OCI-LY3 (cell line): ENCODE data around the gene PLAC8L1.

Source experiments
- H2AFZ ChIP-seq: fragments of 200-600, 300-600 bp; shearing (Covaris generic); 2 replicates; pipeline ENCODE4 v1.6.0; 2014; ENCODE audit warnings: antibody characterized with exemption, low read depth, low read length
- H3K27ac ChIP-seq: fragments of 200-600, 300-600 bp; sonication (generic); 2 replicates; pipeline ENCODE4 v1.5.1; 2014; ENCODE audit warnings: mild to moderate bottlenecking, low read length, moderate library complexity, mixed read lengths
- H3K27me3 ChIP-seq: fragments of 200-600, 300-600 bp; sonication (generic); 2 replicates; pipeline ENCODE4 v1.6.1; 2014; ENCODE audit warnings: low read depth, low read length, mixed read lengths
- H3K36me3 ChIP-seq: fragments of 200-600, 300-600 bp; sonication (generic); replicated peaks from 2 replicates; pipeline ENCODE3; 2014; ENCODE audit warnings: low read depth, low read length, mixed read lengths
- H3K4me1 ChIP-seq: fragments of 300-600, 200-600 bp; sonication (generic); 2 replicates; pipeline ENCODE4 v1.6.1; 2014; ENCODE audit warnings: low read length, mixed read lengths
- H3K4me2 ChIP-seq: fragments of 200-600, 300-600 bp; sonication (generic); 2 replicates; pipeline ENCODE4 v1.6.1; 2014; ENCODE audit warnings: low read length, mixed read lengths
- H3K4me3 ChIP-seq: fragments of 300-600, 200-600 bp; sonication (generic); 2 replicates; pipeline ENCODE4 v1.5.1; 2014; ENCODE audit warnings: antibody characterized with exemption, mild to moderate bottlenecking, low read length, moderate library complexity
- H3K79me2 ChIP-seq: fragments of 300-600, 200-600 bp; shearing (Covaris generic); 2 replicates; pipeline ENCODE4 v1.6.1; 2014; ENCODE audit warnings: mild to moderate bottlenecking, low read length, mixed read lengths
- H3K9ac ChIP-seq: fragments of 300-600, 200-600 bp; shearing (Covaris generic); 2 replicates; pipeline ENCODE4 v1.6.0; 2014; ENCODE audit warnings: mild to moderate bottlenecking, low read length, moderate library complexity
- H3K9me3 ChIP-seq: fragments of 200-600, 300-600 bp; shearing (Covaris generic); 2 replicates; pipeline ENCODE4 v1.6.1; 2014; ENCODE audit warnings: low read length, mixed read lengths; ENCODE audit not compliant: insufficient read depth
- H4K20me1 ChIP-seq: fragments of 200-600, 300-600 bp; sonication (generic); 2 replicates; pipeline ENCODE4 v1.6.1; 2016; ENCODE audit warnings: low read length, mixed read lengths; ENCODE audit not compliant: insufficient read depth
- EZH2phosphoT487 ChIP-seq: fragments of 200-600 bp; shearing (Covaris generic); IDR thresholded peaks from 2 replicates; pipeline ENCODE4 v1.6.1; 2018; ENCODE audit warnings: antibody characterized with exemption, mixed run types, low read depth
- TF ChIP-seq, protein P1 (sequence below): fragments of 200-600, 300-600 bp; sonication (generic); IDR thresholded peaks from 2 replicates; pipeline ENCODE4 v1.5.1; 2014; ENCODE audit warnings: antibody characterized with exemption, low read length, low read depth

The PLAC8L1 gene

DNA sequence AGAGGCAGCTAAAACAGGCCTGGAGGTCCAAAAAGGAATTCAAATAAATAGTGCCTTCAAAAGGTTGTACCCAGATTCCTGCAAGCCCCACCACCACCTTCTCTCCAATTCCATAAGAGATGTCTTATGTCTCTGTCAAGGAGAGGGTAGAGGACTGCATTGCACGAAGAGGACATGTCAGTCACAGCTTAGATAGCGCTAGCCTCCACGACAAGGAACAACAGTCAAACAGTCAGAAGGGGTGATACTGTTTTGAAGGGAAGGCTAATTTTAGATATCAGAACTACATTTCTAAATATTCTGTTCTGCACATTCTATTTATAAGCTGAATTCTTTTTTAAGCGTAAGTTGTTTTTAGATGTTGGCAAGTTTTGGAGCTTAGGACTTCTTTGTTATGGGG lies 34.2 kb downstream of the PLAC8L1 start:
- no peaks in the 10 kb centered on the region for H3K79me2 ChIP-seq
- H3K27ac ChIP-seq: no peak overlapping the region
- H3K4me3 ChIP-seq: no peak overlapping the region
- H2AFZ ChIP-seq: no peak overlapping the region
- no peaks in the 10 kb centered on the region for H3K27me3 ChIP-seq
- H3K9me3 ChIP-seq: no peaks in the 10 kb centered on the region
- no peak for TF ChIP-seq EZH2phosphoT487
- TF ChIP-seq, protein P1, sequence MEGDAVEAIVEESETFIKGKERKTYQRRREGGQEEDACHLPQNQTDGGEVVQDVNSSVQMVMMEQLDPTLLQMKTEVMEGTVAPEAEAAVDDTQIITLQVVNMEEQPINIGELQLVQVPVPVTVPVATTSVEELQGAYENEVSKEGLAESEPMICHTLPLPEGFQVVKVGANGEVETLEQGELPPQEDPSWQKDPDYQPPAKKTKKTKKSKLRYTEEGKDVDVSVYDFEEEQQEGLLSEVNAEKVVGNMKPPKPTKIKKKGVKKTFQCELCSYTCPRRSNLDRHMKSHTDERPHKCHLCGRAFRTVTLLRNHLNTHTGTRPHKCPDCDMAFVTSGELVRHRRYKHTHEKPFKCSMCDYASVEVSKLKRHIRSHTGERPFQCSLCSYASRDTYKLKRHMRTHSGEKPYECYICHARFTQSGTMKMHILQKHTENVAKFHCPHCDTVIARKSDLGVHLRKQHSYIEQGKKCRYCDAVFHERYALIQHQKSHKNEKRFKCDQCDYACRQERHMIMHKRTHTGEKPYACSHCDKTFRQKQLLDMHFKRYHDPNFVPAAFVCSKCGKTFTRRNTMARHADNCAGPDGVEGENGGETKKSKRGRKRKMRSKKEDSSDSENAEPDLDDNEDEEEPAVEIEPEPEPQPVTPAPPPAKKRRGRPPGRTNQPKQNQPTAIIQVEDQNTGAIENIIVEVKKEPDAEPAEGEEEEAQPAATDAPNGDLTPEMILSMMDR: no peak
- no peak overlapping the region for H3K9ac ChIP-seq
- H3K4me1 ChIP-seq: 0 out of 2 replicates have a peak, but pooled peaks cover 5% of the 10 kb centered on the region
- H3K36me3 ChIP-seq: no peaks in the 10 kb centered on the region
- no peaks in the 10 kb centered on the region for H4K20me1 ChIP-seq
- no peak overlapping the region for H3K4me2 ChIP-seq

DNA sequence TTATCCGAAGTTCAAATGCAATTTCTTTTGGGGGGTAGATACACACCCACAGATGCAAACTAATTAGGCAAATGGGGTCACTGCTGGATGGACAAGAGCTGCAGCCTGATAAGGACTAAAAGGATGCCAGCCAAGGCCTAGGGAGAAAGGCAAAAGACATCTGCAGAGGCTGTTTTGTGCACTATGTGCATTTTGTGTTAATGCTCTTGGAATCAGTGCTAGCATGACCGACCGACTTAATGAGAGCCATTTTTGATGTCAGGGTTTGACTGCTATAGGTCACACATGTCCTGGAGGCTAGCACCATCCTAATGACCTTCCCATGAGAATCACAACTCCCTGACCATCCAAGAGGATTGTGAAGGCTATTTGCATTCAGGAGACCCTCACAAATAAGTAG lies 34.6 kb downstream of the PLAC8L1 start:
- Histone ChIP-seq H3K27me3 (no peaks in the 10 kb centered on the region), H3K79me2 (no peaks in the 10 kb centered on the region), H3K9ac (no peak overlapping the region), H3K36me3 (no peaks in the 10 kb centered on the region), H2AFZ (no peak overlapping the region), H3K27ac (no peak overlapping the region), H3K4me3 (no peak overlapping the region), H3K9me3 (no peaks in the 10 kb centered on the region), H3K4me1 (0 out of 2 replicates have a peak, but pooled peaks cover 5% of the 10 kb centered on the region), H3K4me2 (no peak overlapping the region), H4K20me1 (no peaks in the 10 kb centered on the region)
- no peak for TF ChIP-seq EZH2phosphoT487
- TF ChIP-seq, protein P1: no peak

GRCh38 chr5:146069780-146070099 lies 35.6 kb downstream of the PLAC8L1 start:
- Histone ChIP-seq H3K9ac (no peak overlapping the region), H3K27me3 (0 out of 2 replicates have a peak, but pooled peaks cover 5% of the 10 kb centered on the region), H3K9me3 (no peaks in the 10 kb centered on the region), H3K4me1 (0 out of 2 replicates have a peak, but pooled peaks cover 5% of the 10 kb centered on the region), H3K4me3 (no peak overlapping the region), H3K4me2 (no peak overlapping the region), H4K20me1 (no peaks in the 10 kb centered on the region), H3K27ac (no peak overlapping the region), H3K79me2 (no peaks in the 10 kb centered on the region), H3K36me3 (no peaks in the 10 kb centered on the region), H2AFZ (no peak overlapping the region)
- TF ChIP-seq, protein P1: no peak
- TF ChIP-seq EZH2phosphoT487: no peak

GRCh38 chr5:146068977-146069779 lies 36.2 kb downstream of the PLAC8L1 start:
- H3K27ac ChIP-seq: no peak overlapping the region
- H3K4me3 ChIP-seq: no peak overlapping the region
- H3K79me2 ChIP-seq: no peaks in the 10 kb centered on the region

More at GRCh38 chr5:146068977-146069779, 36.2 kb downstream of the PLAC8L1 start:
- Histone ChIP-seq H3K9ac (no peak overlapping the region), H3K4me1 (0 out of 2 replicates have a peak, but pooled peaks cover 5% of the 10 kb centered on the region), H4K20me1 (no peaks in the 10 kb centered on the region), H2AFZ (no peak overlapping the region), H3K4me2 (no peak overlapping the region), H3K9me3 (no peaks in the 10 kb centered on the region), H3K27me3 (0 out of 2 replicates have a peak, but pooled peaks cover 5% of the 10 kb centered on the region), H3K36me3 (no peaks in the 10 kb centered on the region)
- TF ChIP-seq, protein P1: no peak
- TF ChIP-seq EZH2phosphoT487: no peak
